ENCODE data around the gene MRS2.

MRS2 gene

DNA sequence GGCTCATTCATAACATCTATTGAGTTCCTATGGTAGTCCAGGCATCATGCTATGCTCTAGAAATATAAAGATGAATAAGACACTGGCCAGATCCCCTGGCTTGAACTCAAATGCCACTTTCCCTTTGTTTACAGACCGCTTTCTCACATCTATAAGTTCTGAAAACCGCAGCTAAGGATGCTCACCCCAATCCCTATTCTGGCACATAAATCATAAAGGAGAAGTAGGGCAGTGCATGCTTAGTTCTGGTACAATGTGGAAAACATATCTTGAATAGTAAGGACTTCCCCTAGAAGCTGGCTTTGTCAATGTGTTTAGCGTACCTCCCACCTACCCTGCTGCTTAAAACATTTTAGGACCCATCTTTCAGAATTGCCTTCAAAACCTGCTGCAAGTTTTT is 26.4 kb downstream of the MRS2 start:
- DNase-seq (ENCODE audit: low read depth in 2 of 2, low spot score in 1 of 2): no peak

DNA sequence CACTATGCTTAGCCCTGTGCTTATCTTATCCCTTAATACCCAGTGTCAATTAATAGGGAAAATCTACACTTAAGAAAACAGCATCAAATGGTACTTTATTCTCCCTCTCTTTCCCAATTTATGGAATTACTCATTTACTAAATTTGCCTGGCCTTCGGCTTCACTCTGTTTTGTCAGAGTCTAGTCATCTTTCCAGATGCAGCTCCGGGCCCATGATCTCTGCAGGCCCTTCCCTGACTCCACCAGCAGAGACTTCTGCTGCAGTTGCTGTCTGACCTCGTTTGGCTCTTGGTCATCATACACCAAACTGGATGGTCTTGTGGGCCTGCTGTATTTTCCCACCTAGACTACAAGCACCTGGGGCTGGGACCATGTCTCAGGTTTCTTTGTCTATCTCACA is 27.4 kb downstream of the MRS2 start:
- DNase-seq (ENCODE audit: low read depth in 2 of 2, low spot score in 1 of 2): no peak

DNA sequence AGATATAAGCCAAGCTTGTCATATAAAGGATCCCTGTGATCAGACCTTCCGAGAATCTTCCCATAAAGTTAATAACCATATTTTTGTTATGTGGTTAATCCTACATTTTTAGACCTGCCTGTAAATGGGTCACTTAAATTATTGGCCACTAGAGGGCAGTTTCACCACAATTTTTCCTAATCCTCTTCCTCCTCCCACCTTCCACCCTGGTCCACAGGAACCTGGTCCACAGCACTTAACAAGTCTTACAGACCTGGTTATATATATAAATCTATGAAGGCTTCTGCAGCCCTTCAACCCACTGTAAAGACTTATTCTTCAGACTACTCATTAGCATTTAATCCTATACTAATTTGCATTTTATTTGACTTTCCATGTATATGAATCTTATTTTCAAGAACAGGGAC is 28.3 kb downstream of the MRS2 start:
- DNase-seq (ENCODE audit: low read depth in 2 of 2, low spot score in 1 of 2): no peak

DNA sequence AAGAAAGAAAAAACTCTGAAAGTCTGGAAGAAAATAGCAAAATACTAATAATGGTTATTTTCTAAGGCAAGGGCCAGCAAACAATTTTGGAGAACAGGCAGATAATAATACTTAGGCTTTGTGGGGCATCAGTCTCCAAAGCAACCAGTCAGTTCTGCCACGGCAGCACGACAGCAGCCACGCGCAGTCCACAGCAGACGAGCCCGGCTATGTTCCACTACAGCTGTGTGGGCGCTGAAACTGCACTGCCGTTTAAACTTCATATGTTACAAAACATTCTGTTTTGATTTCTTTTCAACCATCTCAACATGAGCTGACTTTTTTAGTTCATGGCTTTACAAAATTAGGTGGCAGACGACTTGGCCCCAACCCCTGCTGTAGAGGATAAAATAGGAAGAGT is 29.9 kb downstream of the MRS2 start:
- DNase-seq (ENCODE audit: low read depth in 2 of 2, low spot score in 1 of 2): no peak

DNA sequence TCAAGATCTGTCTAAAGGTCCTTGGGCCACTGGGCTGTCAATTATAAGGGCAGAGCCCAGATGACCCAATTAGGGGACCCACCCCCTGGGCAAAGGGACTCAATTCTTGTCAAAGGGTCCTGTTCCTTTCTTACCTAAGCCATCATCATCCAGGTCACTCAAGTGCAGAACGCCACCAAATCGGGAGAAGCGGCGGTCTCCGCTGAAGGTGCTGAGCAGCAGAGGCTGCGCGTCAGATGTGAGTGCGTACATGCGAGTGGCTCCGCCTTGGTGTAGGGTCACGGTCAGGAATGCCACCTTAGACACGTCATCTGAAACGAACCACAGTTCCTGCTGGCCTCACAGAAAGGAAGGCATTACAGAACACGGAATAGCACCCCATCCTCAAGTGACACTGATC is 34.2 kb downstream of the MRS2 start:
- no peak for DNase-seq (ENCODE audit: low read depth in 2 of 2, low spot score in 1 of 2)

DNA sequence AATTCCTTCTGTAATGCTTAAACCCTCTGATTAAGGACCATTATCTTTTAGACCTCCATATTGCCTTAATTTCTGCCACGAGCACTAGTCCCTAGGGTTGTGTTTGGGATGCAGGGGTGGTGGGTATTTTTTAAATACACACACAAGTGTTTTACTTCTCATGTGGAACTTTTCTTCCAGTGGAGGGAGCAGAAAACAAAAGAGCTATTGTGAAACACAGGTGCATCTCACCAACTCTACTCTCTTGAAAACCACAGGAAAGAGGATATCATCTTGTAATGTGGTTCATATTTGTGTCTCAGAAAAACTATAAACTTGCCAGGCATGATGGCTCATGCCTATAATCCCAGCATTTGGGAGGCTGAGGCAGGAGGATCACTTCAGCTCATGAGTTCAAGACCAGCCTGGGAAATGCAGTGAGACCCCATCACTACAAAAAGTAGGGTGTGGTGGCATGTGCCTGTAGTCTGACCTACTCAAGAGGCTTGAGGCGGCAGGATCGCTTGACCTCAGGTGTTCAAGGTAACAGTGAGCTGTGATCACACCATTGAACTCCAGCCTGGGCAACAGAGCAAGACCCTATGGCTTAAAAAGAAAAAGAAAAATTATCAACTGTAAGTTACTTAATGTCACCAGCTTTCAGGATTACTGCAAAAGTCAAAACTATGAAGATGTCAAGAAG is 37.3 kb downstream of the MRS2 start:
- DNase-seq (ENCODE audit: low read depth in 2 of 2, low spot score in 1 of 2): no peak

DNA sequence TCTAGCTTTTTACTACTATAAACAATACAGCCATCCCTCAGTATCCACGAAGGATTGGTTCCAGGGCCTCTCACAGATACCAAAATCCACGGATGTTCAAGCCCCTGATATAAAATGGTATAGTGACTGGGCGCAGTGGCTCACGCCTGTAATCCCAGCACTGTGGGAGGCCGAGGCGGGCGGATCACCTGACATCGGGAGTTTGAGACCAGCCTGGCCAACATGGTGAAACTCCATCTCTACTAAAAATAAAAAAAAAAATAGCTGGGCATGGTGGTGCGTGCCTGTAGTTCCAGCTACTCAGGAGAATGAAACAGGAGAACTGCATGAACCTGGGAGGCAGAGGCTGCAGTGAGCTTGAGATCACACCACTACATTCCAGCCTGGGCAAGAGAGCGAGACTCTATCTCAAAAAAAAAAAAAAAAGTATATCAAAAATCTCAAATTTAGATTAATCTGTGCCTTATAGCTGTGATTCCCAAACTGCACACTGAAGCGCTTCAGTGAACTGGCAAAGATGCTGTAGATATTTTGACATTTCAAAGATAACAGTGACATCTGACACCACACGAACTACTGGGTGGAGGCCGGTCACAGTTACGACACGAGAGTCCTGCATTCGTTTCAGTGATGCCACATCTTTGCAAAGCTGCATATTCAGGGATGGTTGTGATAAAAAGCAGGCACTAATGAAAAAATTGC is 38.3 kb downstream of the MRS2 start:
- no peak for DNase-seq (ENCODE audit: low read depth in 2 of 2, low spot score in 1 of 2)

DNA sequence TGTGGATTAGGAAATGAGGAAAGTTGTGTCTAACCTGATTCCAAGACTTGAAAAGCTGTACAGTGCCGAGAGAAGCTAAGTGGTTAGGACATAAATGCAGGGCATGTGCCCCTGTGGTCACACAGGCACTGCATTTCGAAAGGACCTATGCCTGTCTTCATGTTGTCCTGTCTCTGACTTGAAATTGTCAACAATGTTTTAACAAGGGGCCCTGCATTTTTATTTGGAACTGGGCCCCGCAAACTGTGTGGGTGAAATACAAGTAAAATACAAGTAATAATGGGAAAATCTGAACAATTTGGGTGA is 38.8 kb downstream of the MRS2 start:
- no peak for DNase-seq (ENCODE audit: low read depth in 2 of 2, low spot score in 1 of 2)

DNA sequence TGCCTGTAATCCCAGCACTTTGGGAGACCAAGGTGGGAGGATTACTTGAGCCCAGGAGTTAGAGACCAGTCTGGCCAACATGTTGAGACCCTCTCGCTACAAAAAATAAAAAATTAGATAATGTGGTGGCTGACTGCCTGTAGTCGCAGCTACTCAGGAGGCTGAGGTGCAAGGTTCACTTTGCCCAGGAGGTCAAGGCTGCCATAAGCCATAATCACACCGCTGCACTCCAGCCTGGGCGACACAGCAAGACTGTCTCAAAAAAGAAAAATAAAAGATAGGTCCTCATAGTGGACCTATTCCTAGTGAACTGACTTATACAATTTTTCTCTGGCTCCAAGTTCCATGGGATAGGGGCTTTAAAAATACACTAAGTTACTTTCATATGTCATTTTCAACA is 41.9 kb downstream of the MRS2 start:
- DNase-seq (ENCODE audit: low read depth in 2 of 2, low spot score in 1 of 2): no peak

DNA sequence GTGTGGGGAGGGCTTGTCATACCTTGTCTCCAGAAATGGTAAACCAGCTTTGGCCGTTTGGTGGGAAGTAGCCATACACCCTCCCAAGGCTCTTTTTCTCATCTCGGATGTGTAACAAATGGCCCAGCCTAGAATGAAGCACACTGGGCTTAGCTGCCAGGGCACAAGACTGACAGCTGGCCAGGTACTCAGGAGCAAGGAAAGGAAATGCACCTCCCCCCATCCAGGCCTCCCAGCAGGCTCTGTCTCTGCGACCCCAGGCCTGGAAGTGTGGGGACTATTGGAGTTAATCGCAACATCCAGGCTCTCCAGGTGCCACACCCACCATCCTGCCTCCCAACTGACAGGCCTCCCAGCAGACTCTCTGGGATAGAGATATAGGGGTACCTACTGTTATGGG is 43.0 kb downstream of the MRS2 start:
- no peak for DNase-seq (ENCODE audit: low read depth in 2 of 2, low spot score in 1 of 2)

DNA sequence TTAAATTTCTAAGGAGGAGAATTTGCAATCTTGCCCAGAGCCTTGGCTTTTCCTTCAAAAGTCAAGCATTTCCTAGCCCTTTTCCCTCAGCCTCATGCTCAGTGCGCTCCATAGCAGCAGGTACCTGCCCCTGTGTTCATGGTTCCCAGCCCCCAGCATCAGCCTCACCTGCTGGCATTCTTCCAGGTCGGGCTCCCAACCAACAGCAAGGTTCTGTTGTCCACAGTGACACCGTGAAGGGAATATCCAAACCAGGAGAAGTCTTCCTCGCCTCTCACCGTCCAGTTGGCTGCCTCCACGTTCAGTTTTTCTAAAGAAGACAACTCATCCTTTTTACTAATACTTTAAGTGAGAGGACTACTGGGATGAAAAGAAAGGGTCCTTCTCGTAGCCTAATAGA is 43.9 kb downstream of the MRS2 start:
- no peak for DNase-seq (ENCODE audit: low read depth in 2 of 2, low spot score in 1 of 2)

DNA sequence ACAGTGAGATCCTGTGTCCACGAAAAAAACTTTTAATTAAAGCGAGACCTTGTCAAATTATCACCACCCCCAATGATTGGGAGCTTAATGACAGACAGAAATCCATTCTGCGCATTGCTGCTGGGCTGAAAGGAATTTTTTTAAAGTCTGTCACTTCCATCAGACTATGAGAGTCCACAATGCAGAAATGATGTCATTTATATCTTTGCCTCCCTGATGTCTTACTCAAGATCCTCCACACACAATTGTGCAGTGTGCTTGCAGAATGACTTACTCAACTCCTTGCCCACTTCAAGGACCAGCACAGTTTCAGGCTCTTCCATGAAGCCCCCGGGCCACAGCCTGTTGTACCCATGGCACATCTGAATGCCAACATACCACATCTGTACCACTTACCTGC is 45.7 kb downstream of the MRS2 start:
- DNase-seq (ENCODE audit: low read depth in 2 of 2, low spot score in 1 of 2): no peak

DNA sequence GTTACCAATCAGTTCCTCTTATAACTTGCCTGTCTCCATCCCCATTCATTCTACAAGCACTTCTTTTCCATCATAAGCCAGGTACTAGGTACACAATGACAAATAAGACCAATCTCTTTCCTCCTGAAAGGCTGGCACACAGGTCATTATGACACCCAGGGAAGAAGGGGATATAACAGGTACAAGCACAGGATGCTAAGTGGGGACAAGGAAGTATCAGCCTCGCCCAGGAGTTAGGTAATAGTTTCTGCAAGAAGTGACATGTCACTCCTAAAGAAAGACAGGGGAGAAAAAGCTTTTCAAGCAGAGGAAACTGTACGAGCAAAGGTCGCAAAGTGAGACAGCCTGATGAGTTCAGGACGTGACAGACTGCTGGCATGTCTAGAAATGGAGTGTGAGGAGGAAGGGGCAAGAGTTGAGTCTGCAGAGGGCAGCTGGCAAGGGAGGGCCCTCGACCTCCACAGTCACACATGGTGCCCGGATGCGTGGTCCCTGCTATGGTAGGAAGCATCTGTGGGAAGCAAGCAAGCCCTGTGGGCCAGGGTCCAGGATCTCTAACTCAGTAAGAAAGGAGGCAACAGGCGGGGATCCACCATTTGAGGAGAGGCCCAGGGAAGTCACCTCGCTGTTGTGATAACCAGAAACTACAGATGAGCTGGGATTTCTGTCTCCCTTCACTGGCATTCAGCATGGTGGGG is 46.2 kb downstream of the MRS2 start:
- no peak for DNase-seq (ENCODE audit: low read depth in 2 of 2, low spot score in 1 of 2)

DNA sequence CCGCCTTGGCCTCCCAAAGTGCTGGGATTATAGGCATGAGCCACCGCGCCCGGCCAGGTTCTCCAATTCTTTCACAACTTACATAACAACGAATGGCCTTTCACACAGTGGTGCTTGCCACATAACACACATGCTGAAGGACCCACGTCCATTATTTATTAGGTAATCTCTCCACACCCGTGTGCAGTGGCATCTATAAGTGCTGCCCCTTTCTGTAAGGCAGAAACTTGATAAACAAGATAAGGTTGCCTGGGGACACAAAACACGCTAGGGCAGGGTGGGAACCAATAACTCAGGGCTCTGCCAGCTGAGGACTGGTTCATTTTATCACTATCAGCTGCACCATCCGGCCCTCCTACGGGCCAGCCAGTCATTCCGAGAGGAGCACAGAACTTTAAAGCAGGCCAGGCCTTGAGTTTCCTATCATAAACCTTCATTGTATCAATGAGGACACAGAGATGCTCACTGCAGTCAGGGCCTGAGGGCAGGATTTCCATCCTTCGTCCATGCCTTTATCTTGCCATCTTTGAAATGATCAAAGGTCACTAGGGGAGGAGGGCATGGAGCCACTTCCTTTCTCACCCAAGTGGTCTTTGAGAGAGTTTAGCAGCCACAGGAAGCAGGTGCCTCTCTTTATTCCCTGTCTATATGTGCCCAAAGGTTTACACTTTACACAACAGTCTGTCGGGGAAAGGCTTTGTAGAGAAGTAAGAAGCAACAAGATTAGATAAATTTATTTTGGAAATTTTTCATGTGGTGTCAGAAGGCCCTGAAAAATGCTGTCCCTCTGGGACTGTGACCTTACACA is 49.0 kb downstream of the MRS2 start:
- no peak for DNase-seq (ENCODE audit: low read depth in 2 of 2, low spot score in 1 of 2)

DNA sequence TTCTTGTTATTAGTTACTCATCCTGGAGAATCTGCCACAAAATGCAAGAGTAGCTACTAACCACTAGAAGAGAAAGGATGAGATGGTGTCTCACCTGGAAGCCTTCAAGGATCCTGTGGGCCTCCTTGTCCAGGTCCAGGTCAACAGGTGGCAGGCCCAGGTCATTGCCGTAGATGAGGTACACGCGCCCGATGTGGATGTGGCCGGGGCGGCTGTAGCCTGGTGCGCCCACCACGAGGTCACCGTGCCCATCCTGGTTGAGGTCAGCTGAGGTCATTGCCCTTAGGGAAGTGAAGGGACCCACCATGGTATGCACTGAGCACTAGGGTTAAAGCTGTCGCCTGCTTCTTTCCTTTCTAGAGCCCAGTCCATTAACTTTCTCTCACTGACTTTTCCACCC is 51.2 kb downstream of the MRS2 start:
- DNase-seq (ENCODE audit: low read depth in 2 of 2, low spot score in 1 of 2): no peak

DNA sequence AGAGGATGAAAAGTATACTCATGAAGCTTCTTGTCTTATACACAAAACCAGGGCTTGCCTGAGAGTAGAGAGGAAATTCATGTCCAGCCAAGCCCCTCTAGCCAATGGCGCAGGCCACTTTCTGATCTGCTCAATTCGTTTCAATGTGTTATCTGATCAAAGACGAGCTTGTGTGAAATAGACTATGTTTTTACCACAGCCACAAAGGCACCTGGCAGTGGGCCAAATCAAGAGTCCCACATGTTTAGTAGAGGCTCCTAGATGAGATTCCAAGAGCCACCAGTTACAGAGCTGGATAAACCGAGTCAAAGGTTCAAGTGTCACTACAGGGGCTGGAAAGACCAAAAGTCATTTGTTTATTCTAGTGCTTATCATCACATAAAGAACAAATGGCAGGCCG is 51.7 kb downstream of the MRS2 start:
- no peak for DNase-seq (ENCODE audit: low read depth in 2 of 2, low spot score in 1 of 2)

DNA sequence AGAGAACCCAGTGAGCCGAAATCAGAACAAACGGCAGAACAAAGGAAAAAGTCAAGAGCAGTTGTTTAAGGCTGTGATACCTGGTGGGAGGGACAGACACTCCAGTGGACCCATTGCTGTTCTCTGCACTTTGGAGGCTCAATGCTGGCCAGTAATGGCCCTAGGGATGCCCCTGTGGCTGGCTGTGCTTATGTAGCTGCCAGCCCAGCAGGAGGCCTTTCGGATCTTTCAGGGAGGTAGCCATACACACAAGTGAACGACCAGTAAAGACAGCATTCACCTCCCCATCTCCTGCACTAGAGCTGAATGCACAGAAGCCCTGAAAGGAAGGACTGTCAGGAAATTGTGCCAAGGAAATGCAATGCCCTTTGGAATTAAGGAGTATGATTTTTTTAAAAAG is 52.3 kb downstream of the MRS2 start:
- no peak for DNase-seq (ENCODE audit: low read depth in 2 of 2, low spot score in 1 of 2)

DNA sequence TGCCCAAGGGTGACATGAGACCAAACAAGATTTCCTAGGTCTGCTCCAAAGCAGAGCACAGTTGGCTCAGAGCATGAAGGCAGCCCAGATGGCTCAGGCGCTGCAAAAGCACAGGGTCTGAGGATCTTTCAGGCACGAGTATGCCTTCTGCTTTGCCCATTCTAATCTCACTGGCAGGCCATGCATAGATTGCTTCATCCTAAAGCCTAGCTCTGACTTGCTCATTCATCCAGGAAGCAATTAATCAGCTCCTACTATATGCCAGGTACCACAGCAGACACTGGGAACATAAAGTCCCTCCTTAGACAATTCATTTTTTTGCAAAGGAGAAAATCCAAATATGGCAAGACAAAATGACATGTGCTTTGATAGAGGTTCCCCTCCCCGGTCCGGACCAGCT is 55.4 kb downstream of the MRS2 start:
- no peak for DNase-seq (ENCODE audit: low read depth in 2 of 2, low spot score in 1 of 2)

DNA sequence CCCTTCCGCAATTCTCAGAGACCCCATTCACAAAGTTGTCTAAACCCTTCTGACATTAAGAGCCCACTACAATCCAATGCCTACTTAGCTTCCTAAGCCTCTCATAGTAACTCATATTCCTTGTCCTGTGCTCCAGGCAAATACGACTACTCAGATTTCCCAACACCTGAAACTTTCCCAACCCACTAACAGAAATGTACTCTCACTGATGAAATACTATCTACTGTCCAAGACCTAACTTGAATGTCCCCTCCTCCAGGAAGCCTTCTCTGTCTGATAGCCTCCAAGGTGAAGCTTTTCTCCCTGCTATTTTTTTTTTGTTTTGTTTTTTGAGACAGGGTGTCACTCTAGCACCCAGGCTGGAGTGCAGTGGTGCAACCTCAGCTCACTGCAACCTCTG is 56.2 kb downstream of the MRS2 start:
- no peak for DNase-seq (ENCODE audit: low read depth in 2 of 2, low spot score in 1 of 2)

DNA sequence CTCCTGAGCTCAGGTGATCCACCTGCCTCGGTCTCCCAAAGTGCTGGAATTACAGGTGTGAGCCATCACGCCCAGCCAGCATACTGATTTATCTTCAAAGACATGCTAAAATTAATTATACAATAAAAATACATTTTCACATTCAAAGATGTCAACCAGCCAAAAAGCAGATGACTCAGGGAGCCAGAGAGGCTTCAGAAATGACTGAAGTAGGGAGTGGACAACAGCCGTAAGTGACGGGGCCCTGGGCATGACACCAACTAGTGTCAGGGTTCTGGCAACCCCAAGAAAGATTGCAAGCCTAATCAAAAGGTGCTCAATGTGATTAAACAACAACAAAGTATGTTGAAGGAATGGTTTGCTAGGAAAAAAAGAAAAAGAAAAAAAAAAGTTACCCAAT is 58.2 kb downstream of the MRS2 start:
- DNase-seq (ENCODE audit: low read depth in 2 of 2, low spot score in 1 of 2): no peak

DNA sequence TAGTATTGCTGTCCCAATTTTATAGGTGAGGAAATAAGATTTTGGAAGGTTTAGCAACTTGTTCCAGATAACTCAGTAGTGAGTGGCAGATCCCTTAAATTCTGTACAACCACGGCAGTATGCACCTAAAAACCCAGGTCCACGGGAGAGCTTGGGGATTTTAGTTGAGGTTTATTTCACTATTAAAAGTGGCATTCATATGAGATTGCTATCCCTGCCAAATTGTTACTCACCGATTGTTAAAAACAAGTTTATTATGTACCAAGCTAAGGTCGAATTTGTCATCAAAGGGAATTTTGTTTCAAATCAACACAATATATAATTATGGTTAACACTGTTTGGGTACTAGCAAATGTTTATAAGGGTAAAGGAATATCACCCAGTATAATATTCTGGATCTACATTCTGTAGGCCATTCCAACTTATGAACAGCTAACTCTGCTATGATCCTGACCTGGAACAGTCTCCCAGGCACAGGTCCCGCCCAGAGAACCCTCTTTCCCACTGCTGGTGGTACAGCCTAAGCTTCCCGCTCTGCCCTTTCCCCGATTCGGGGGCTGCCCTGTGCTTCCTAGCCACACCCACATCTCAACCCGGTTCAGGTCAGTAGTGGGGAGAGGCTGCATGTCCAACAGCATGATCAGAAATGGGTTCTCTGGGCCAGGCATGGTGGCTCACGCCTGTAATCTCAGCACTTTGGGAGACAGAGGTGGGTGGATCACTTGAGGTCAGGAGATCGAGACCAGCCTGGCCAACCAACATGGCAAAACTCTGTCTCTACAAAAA is 61.7 kb downstream of the MRS2 start:
- DNase-seq (ENCODE audit: low read depth in 2 of 2, low spot score in 1 of 2): no peak

All from stimulated activated CD8-positive, alpha-beta memory T cell treated with anti-CD3 and anti-CD28 coated beads, Interleukin-4, amount 100 ng/mL, for 4 hours (primary cell).